Neural progenitor cell (in vitro differentiated cells): ENCODE results near the gene DDAH1.

Source experiments
- EZH2 ChIP-seq: fragments of 200-600 bp; sonication (generic); IDR thresholded peaks from 2 replicates; pipeline ENCODE4 v1.6.1; 2017; ENCODE audit warnings: antibody characterized with exemption, mild to moderate bottlenecking, moderate library complexity
- EZH2phosphoT487 ChIP-seq: fragments of 200-600 bp; sonication (generic); IDR thresholded peaks from 2 replicates; pipeline ENCODE4 v1.6.1; 2017; ENCODE audit warnings: antibody characterized with exemption
- TF ChIP-seq, protein P1 (sequence below): fragments of 200-600 bp; sonication (generic); IDR thresholded peaks from 2 replicates; pipeline ENCODE4 v1.5.1; 2017; ENCODE audit warnings: antibody characterized with exemption, mild to moderate bottlenecking

GRCh38 chr1:85273397-85273796, 191.6 kb downstream of the DDAH1 start:
- TF ChIP-seq, protein P1, sequence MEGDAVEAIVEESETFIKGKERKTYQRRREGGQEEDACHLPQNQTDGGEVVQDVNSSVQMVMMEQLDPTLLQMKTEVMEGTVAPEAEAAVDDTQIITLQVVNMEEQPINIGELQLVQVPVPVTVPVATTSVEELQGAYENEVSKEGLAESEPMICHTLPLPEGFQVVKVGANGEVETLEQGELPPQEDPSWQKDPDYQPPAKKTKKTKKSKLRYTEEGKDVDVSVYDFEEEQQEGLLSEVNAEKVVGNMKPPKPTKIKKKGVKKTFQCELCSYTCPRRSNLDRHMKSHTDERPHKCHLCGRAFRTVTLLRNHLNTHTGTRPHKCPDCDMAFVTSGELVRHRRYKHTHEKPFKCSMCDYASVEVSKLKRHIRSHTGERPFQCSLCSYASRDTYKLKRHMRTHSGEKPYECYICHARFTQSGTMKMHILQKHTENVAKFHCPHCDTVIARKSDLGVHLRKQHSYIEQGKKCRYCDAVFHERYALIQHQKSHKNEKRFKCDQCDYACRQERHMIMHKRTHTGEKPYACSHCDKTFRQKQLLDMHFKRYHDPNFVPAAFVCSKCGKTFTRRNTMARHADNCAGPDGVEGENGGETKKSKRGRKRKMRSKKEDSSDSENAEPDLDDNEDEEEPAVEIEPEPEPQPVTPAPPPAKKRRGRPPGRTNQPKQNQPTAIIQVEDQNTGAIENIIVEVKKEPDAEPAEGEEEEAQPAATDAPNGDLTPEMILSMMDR: no peak
- TF ChIP-seq EZH2: no peak
- no peak for TF ChIP-seq EZH2phosphoT487
